ENCODE results near the gene MFAP3L.

MFAP3L gene

GRCh38 chr4:170012629-170012958 is 13.6 kb downstream of the MFAP3L start:
- TF ChIP-seq, protein P1, sequence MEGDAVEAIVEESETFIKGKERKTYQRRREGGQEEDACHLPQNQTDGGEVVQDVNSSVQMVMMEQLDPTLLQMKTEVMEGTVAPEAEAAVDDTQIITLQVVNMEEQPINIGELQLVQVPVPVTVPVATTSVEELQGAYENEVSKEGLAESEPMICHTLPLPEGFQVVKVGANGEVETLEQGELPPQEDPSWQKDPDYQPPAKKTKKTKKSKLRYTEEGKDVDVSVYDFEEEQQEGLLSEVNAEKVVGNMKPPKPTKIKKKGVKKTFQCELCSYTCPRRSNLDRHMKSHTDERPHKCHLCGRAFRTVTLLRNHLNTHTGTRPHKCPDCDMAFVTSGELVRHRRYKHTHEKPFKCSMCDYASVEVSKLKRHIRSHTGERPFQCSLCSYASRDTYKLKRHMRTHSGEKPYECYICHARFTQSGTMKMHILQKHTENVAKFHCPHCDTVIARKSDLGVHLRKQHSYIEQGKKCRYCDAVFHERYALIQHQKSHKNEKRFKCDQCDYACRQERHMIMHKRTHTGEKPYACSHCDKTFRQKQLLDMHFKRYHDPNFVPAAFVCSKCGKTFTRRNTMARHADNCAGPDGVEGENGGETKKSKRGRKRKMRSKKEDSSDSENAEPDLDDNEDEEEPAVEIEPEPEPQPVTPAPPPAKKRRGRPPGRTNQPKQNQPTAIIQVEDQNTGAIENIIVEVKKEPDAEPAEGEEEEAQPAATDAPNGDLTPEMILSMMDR (IDR thresholded peaks at IDR 0.05; ENCODE audit: control insufficient read depth, insufficient read depth, low read depth, low read length, missing control alignments) = no peak
- DNase-seq (ENCODE audit: low read depth) = no peak
- no peak overlapping the region for H3K4me3 ChIP-seq (ENCODE audit: control insufficient read depth, low read depth, low read length)

GRCh38 chr4:170011921-170012628 is 14.1 kb downstream of the MFAP3L start:
- TF ChIP-seq, protein P1 (IDR thresholded peaks at IDR 0.05; ENCODE audit: control insufficient read depth, insufficient read depth, low read depth, low read length, missing control alignments) = no peak
- no peak for DNase-seq (ENCODE audit: low read depth)
- no peak overlapping the region for H3K4me3 ChIP-seq (ENCODE audit: control insufficient read depth, low read depth, low read length)

DNA sequence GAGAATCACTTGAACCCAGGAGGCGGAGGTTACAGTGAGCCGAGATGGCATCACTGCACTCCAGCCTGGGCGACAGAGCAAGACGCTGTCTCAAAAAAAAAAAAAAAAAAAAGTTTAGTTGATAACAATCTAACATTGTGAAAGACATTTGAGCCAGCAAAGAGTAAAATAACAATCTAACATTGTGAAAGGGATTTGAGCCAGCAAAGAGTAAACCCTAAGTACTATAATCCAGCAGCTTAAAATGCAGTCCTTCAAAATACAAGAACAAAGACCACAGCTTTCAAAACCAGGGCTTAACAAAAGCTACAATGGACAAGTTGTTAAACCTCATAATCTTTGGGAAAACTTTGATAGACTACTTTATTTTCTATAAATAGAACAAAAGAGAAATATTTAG is 16.9 kb downstream of the MFAP3L start:
- TF ChIP-seq, protein P1 (IDR thresholded peaks at IDR 0.05; ENCODE audit: control insufficient read depth, insufficient read depth, low read depth, low read length, missing control alignments) = no peak
- no peak for DNase-seq (ENCODE audit: low read depth)
- no peak overlapping the region for H3K4me3 ChIP-seq (ENCODE audit: control insufficient read depth, low read depth, low read length)

DNA sequence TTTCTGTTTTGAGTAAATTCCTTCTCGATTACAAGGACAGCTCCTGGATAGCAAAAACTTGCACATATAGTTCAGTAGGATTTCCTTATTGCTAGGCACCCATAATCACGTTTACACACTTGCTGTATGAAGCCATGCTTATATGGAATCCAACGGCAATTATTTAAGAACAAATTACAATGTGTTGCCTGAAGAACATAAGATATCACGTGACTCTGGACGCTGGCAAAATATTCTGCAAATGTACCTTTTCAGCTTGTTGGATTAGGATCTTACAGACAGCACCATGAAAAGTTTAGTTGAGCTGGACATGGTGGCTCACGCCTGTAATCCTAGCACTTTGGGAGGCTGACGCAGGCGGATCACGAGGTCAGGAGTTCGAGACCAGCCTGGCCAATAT is 17.4 kb downstream of the MFAP3L start:
- H3K4me3 ChIP-seq (ENCODE audit: control insufficient read depth, low read depth, low read length) = no peak overlapping the region
- TF ChIP-seq, protein P1 (IDR thresholded peaks at IDR 0.05; ENCODE audit: control insufficient read depth, insufficient read depth, low read depth, low read length, missing control alignments) = no peak
- DNase-seq (ENCODE audit: low read depth) = no peak

GRCh38 chr4:170008371-170008770 is 17.8 kb downstream of the MFAP3L start:
- H3K4me3 ChIP-seq (ENCODE audit: control insufficient read depth, low read depth, low read length) = no peak overlapping the region
- TF ChIP-seq, protein P1 (IDR thresholded peaks at IDR 0.05; ENCODE audit: control insufficient read depth, insufficient read depth, low read depth, low read length, missing control alignments) = no peak
- DNase-seq (ENCODE audit: low read depth) = no peak

- TF ChIP-seq, protein P1 (IDR thresholded peaks at IDR 0.05; ENCODE audit: control insufficient read depth, insufficient read depth, low read depth, low read length, missing control alignments) = no peak
- DNase-seq (ENCODE audit: low read depth) = no peak
- no peak overlapping the region for H3K4me3 ChIP-seq (ENCODE audit: control insufficient read depth, low read depth, low read length)
Measured at GRCh38 chr4:170007113-170007512, 19.1 kb downstream of the MFAP3L start.
